Measurements from ENCODE around the gene RNF20. TPM values are rescaled to one million over a fixed set of nuclear protein-coding genes. Genes with fewer than 3 reads are reported as not detected.

RNF20 gene
- total RNA-seq: 10 to 100 TPM; 41.1 to 56.9 (median 48.4) TPM
- polyA plus RNA-seq: 10 to 100 TPM; 19.4 to 39.1 (median 19.6) TPM
- long read RNA-seq, donor 1, transcript RNF20-202 (20 exons, 3,940 nt): major isoform, 30 of 55 reads
- long read RNA-seq, donor 1, partial matches to known transcripts: 22 of 55 reads
- long read RNA-seq, donor 1, other reads (novel, unspliced or antisense): 3 of 55 reads
- long read RNA-seq, donor 2, transcript RNF20-202 (20 exons, 3,940 nt): major isoform, 51 of 79 reads
- long read RNA-seq, donor 2, partial matches to known transcripts: 18 of 79 reads
- long read RNA-seq, donor 2, other reads (novel, unspliced or antisense): 10 of 79 reads

- peaks cover 18% of the 10 kb centered on the region for H3K4me1 ChIP-seq
- 0 to 1% (median 1%) methylated on average over 41 to 45 of the region's 45 CpGs for WGBS, 3 donors
- intact Hi-C loops (cut with DNase I): loop anchor here in 1 of 2 donors (1.0 to 2.0 kb wide), 3 partner anchors 37 to 135 kb away; partner anchors contain the start of genes MRPL50 and ZNF189
- peaks cover 0 to 29% of the 10 kb centered on the region in 2 donors for H3K36me3 ChIP-seq (ENCODE audit: insufficient read depth in 1 of 2, low read depth in 1 of 2)
- peak within 1 kb of the TSS; percentile 88 for H3K27ac ChIP-seq
- ATAC-seq: peak; percentile 98 to 100 (median 98)
- peak within 1 kb of the TSS; percentile 83 for H3K4me3 ChIP-seq
- no peaks in the 10 kb centered on the region for H3K27me3 ChIP-seq (ENCODE audit: insufficient read depth in 3 of 3, low read length in 2 of 3)
- TF ChIP-seq CTCF (IDR thresholded peaks at IDR 0.05): no peak
- H3K9me3 ChIP-seq: no peaks in the 10 kb centered on the region
- peak; percentile 100 for DNase-seq
Observed at GRCh38 chr9:101533334-101534204, at the start of gene RNF20. Gene RNF20, plus strand, starts transcription at chr9:101533853. Its CDS starts 1,571 bp downstream, at chr9:101535424.

- intact Hi-C loops (cut with DNase I): no loop called here
- Histone ChIP-seq H3K27ac (no peak overlapping the region), H3K4me1 (peaks cover 7% of the 10 kb centered on the region), H3K9me3 (no peaks in the 10 kb centered on the region), H3K36me3 (ENCODE audit: insufficient read depth in 1 of 2, low read depth in 1 of 2) (no peaks in the 10 kb centered on the region), H3K27me3 (ENCODE audit: insufficient read depth in 3 of 3, low read length in 2 of 3) (no peaks in the 10 kb centered on the region), H3K4me3 (no peak overlapping the region)
- 80 to 88% (median 86%) methylated on average over 1 of the region's 1 CpG for WGBS, 3 donors
- no peak for DNase-seq
- ATAC-seq: no peak
- TF ChIP-seq CTCF (IDR thresholded peaks at IDR 0.05): no peak
Observed at GRCh38 chr9:101484046-101484445, 49.6 kb upstream of the RNF20 start.

- peak overlapping the region; percentile 74 for H3K27ac ChIP-seq
Observed at GRCh38 chr9:101485924-101486692, 47.5 kb upstream of the RNF20 start.

More at GRCh38 chr9:101485924-101486692, 47.5 kb upstream of the RNF20 start:
- no peaks in the 10 kb centered on the region for H3K36me3 ChIP-seq (ENCODE audit: insufficient read depth in 1 of 2, low read depth in 1 of 2)
- intact Hi-C loops (cut with DNase I): no loop called here
- 1% methylated on average over 58 to 61 of the region's 61 CpGs for WGBS, 3 donors
- TF ChIP-seq CTCF (IDR thresholded peaks at IDR 0.05): no peak
- peak overlapping the region; percentile 93 for H3K4me3 ChIP-seq
- H3K4me1 ChIP-seq: peaks cover 7% of the 10 kb centered on the region
- H3K27me3 ChIP-seq (ENCODE audit: insufficient read depth in 3 of 3, low read length in 2 of 3): no peaks in the 10 kb centered on the region
- DNase-seq (peak; percentile 21 to 66), ATAC-seq (peak; percentile 74 to 88 (median 80))
- no peaks in the 10 kb centered on the region for H3K9me3 ChIP-seq
